Right ventricle myocardium superior (tissue), 1 donor: Measurements from ENCODE around the gene ZP1. TPM values are rescaled to one million over a fixed set of nuclear protein-coding genes. Genes with fewer than 3 reads are reported as not detected.

Experiments
- ATAC-seq: fragments of 200-7000 bp; cut with Tn5 transposase; one replicate; pipeline ENCODE4 v1.9.1; 2020; ENCODE audit warnings: mild to moderate bottlenecking; ENCODE audit not compliant: poor library complexity
- DNase-seq: peaks from one replicate; pipeline ENCODE4 v3.0.0-alpha.2; 2020
- intact Hi-C: fragments of 100-400 bp; cut with DNase I; formaldehyde crosslinking; loops from one replicate; pipeline ENCODE4 v1.11.2; 2022
- total RNA-seq: library from RNA; stranded (reverse); fragmentation: NEBNext Ultra II Directional; extraction: Animal tissue kit (Norgen Biotek cat#: 25700); gene quantifications from one replicate; pipeline ENCODE4 v1.2.1, GENCODE V29; 2021
- donor health status: DM: no; HTN: yes; CAD: no; lungs with severe emphysema.

ZP1 gene
- total RNA-seq, 1 donor from 2014 or later = not detected

DNA sequence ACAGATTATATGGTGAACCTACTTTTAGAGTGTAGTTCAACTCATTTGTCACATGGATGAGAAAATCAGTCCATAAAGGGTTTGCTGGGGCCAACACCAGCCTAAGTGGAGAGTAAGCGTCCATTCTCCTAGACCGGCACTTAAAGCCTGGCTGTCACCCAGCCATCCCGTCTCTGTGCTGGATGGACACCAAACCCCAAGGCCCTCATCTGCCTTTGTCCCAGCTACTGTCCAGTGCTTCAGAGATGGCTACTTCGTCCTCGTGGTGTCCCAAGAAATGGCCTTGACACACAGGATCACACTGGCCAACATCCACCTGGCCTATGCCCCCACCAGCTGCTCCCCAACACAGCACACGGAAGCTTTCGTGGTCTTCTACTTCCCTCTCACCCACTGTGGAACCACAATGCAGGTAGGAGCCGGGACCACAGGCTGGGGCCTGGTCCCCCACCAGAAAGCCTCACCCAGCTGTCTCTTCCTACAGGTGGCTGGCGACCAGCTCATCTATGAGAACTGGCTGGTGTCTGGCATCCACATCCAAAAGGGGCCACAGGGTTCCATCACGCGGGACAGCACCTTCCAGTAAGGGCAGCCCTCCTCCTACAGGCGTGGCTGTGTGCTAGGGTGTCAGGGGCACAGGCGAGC lies 3.5 kb downstream of the ZP1 start:
- no peak for DNase-seq
- intact Hi-C loops = no loop called here
- no peak for ATAC-seq

DNA sequence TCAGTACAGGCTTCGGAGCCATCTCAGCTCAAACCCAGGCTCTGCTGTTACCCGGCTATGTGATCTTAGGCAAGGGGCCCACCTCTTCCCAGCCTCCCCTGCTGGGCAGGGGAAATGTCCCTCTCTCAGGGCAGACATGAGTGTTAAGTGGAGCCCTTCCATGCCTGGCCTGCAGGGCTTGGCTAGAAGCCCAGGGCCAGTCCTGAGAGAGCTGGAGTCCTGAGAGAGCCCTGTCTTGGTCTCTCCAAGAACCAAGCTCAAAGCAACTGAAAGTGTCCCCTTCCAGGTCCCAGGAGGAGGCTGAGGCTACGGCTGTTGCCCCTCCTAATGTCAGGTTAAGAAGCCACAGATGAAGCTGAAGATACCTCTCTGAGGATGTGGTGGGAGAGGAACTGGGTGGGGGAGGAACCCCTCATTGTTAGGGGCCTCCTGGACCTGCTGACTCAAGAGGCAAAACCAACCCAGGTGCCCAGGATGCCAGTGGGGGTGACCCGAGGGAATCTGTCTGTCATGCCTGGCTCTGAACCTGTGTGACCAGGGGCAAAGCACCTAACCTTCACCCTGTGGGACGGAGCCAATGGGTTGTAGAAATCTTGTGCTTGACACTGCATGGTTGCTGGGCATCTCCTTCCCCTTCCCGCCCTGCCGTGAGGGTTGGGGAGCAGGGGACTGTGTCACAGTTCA lies 4.2 kb downstream of the ZP1 start:
- ATAC-seq (peak; percentile 85), DNase-seq (peak; percentile 75)
- intact Hi-C loops = no loop called here

GRCh38 chr11:60872124-60872960 lies 5.0 kb downstream of the ZP1 start:
- intact Hi-C loops = no loop called here
- DNase-seq (no peak), ATAC-seq (peak; percentile 88)

DNA sequence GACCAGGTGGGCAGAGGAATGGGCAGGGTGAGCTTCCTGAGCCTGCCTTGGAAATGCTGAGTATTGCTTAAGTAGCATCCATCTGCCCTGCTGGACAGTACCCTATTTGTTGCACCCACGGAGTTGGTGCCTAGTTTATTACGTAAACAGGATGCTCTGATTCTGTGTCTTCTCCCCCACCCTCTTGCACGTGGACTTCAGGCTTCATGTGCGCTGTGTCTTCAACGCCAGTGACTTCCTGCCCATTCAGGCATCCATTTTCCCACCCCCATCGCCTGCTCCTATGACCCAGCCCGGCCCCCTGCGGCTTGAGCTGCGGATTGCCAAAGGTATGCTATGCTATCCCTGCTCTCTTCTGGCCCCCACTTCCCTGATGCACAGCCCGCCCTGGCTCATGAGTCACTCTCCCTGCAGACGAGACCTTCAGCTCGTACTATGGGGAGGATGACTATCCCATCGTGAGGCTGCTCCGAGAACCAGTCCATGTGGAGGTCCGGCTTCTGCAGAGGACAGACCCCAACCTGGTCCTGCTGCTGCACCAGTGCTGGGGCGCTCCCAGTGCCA lies 5.7 kb downstream of the ZP1 start:
- intact Hi-C loops = no loop called here
- ATAC-seq (peak; percentile 2), DNase-seq (no peak)

DNA sequence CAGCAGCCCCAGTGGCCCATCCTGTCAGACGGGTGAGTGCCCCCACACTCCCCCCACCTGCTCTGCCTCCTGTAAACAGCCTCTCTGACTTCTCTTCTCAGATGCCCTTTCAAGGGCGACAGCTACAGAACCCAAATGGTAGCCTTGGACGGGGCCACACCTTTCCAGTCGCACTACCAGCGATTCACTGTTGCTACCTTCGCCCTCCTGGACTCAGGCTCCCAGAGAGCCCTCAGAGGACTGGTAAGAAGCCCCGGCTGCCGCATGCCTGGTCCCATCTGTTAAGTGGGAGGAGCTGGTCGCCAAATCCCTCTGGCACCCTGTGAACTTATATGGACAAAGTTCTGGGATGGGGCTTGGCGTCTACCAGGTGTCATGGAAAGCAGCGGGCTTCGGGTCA lies 6.2 kb downstream of the ZP1 start:
- no peak for DNase-seq
- no peak for ATAC-seq
- intact Hi-C loops = no loop called here

- ATAC-seq (no peak), DNase-seq (no peak)
- intact Hi-C loops = loop anchor here (5.0 kb wide), 1 partner anchor 32 kb away; the partner anchor contains the start of gene CCDC86
Measured at GRCh38 chr11:60874421-60875365, 7.4 kb downstream of the ZP1 start.

GRCh38 chr11:60875366-60876167 lies 8.2 kb downstream of the ZP1 start:
- intact Hi-C loops = loop anchor here (5.0 kb wide), 1 partner anchor 33 kb away; the partner anchor contains the start of gene CCDC86
- DNase-seq = no peak

DNA sequence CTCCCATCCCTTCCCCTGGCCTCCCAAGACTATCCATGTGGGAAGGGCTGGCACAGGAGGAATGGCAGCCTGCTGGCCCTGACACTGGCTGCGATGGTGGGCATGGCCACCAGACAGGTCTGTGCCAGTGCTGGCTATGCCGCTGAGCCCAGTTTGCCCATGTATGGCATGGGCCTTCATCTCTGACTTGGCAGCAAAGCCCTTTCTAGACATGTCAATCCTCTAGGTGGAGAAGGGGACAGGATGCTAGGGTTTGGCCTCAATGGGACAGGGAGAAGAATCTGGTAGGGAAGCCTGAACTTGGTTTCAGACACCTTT lies 8.8 kb downstream of the ZP1 start:
- intact Hi-C loops = loop anchor here (5.0 kb wide), 1 partner anchor 34 kb away; the partner anchor contains the start of gene CCDC86
- DNase-seq = no peak

More at GRCh38 chr11:60875366-60876167, 8.2 kb downstream of the ZP1 start:
- ATAC-seq = no peak

DNA sequence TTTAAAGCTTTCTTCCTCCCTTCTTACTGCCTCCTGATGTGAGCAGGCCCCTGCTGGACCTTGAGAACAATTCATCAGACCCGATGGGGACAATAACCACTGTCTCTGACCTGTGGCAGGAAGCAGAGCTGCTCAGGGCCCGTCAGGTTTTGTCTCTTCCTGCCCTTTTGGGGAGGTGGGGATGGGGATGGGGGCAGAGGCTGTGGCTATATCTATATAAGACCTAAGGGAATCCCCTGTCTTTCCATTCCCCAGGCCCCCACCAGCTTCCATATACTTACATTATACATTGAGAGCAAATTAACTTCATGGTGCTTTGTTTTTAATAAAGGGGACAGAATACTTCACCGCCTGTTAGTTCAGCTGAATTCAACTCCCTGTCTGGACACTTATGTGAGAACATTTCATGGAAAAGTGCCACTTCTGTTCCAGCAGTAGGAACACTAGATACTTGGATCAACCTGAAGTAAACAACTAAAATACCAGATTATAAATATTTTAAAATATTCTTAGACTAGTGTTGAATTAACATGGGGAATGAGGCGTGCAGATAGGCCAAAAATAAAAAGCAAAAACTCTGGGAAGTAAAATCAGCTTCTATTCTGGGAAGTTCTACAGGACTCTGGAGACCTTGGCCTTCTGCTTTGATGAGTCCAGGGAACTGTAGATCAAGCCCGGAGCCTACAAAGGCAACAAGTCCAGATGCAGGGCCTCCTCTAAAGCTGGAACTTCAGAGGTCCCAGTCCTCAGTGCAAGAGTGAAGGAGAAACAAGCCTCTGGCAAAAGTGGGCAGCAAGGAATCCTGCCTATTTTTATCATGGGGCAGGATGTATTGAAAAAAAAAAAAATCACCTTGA lies 11.1 kb downstream of the ZP1 start:
- intact Hi-C loops = loop anchor here (5.0 kb wide), 1 partner anchor 36 kb away; the partner anchor contains the start of gene CCDC86
- ATAC-seq (peak; percentile 84), DNase-seq (no peak)

More for the DNA sequence above, 8.8 kb downstream of the ZP1 start:
- no peak for ATAC-seq

DNA sequence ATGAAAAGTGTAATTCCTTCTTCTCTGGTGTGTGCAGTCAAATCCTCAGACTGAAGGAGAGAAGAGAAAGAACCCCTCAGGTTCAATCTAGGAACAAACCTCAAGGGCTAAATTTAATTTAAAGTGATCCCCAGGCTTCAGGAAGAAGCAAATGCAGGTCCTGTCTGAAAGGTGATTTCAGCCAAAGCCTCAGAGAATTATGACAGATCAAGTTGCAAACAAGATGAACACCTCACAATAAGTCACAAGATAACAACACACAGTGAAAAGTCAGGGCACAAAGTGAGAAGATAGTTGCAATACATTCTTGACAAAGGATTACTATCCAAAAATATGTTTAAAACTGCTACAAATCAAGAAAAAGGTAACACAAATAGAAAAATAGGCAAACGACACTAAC lies 11.8 kb downstream of the ZP1 start:
- ATAC-seq = no peak
- intact Hi-C loops = loop anchor here (5.0 kb wide), 1 partner anchor 37 kb away; the partner anchor contains the start of gene CCDC86

GRCh38 chr11:60879971-60880588 lies 12.7 kb downstream of the ZP1 start:
- intact Hi-C loops = loop anchor here (5.0 kb wide), 1 partner anchor 38 kb away; the partner anchor contains the start of gene CCDC86
- DNase-seq (no peak), ATAC-seq (no peak)

More for the DNA sequence above, 11.8 kb downstream of the ZP1 start:
- DNase-seq = no peak

GRCh38 chr11:60880643-60881282 lies 13.4 kb downstream of the ZP1 start:
- intact Hi-C loops = no loop called here
- ATAC-seq = no peak
- DNase-seq = no peak

- intact Hi-C loops = no loop called here
- ATAC-seq (peak; percentile 84), DNase-seq (no peak)
Measured at GRCh38 chr11:60887556-60887955, 20.2 kb downstream of the ZP1 start.

- intact Hi-C loops = no loop called here
- DNase-seq (no peak), ATAC-seq (no peak)
Measured at GRCh38 chr11:60889869-60890311, 22.5 kb downstream of the ZP1 start.

DNA sequence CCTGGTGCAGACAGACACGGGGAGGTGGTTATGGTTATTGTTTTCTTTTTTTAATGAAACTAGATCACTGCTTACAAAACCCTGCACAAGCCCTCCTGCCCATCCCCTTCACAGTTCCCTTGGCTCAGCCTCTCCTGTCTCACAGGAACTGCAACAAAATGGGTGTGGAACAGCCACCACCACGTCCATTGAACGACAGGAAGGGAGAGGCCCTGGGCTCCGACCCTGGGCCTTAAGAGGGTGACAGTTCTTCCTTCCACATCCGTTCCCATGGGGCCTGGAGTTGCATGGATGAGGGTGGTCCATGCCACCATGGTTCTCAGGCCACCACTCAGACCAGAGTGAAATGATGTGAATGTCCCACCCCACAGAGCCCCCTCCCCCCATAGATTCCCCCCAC lies 23.4 kb downstream of the ZP1 start:
- intact Hi-C loops = no loop called here
- ATAC-seq (peak; percentile 9), DNase-seq (no peak)
